ENCODE results near the gene CD9.
A peak's percentile ranks its signal among the peaks of the same experiment; 100 is the strongest.

Gene CD9

DNA sequence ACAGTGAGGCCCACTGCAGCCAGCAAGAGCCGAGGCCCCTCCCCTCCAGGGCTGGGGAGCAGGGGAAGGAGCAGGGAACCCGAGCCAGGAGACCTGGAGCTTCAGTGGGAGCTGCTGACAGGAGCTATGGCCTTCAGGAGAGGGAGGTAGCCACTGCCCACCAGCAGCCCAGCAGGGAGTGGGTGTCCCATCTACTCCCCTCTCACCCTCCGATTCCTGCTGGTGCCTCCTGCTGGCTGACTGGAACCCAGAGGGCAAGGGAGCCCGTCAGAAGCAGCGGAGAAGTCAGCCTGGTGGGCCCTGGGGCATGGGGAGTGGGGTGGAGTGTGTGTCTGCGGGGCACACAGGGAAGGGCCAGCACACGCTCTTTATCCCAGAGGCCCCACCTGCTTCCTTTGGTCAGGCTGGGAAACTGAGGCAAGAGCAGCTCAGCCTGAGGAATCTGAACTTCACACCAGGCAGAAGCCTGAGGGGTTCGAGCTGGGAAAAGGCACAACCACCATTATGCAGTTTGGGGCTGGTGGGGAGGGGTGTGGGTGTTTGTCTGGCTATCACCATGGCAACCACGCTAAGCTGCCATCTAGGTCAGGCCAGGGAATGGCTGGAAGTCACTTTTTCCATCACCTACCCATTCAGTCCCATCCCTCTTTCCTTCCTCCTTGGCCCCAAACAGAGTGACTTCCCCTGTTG, 73.5 kb downstream of the CD9 start:
- ATAC-seq = no peak; the same call in 2 of the 3 replicates
- TF ChIP-seq ARNTL (CRISPR knock-in tag; IDR thresholded peaks at IDR 0.05; ENCODE audit: borderline replicate concordance, low read depth) (no peak), ISL1 (CRISPR knock-in tag; IDR thresholded peaks at IDR 0.05) (no peak), BACH2 (CRISPR knock-in tag; IDR thresholded peaks at IDR 0.05; ENCODE audit: borderline replicate concordance) (no peak), ZC3H10 (CRISPR knock-in tag; IDR thresholded peaks at IDR 0.05) (no peak)

DNA sequence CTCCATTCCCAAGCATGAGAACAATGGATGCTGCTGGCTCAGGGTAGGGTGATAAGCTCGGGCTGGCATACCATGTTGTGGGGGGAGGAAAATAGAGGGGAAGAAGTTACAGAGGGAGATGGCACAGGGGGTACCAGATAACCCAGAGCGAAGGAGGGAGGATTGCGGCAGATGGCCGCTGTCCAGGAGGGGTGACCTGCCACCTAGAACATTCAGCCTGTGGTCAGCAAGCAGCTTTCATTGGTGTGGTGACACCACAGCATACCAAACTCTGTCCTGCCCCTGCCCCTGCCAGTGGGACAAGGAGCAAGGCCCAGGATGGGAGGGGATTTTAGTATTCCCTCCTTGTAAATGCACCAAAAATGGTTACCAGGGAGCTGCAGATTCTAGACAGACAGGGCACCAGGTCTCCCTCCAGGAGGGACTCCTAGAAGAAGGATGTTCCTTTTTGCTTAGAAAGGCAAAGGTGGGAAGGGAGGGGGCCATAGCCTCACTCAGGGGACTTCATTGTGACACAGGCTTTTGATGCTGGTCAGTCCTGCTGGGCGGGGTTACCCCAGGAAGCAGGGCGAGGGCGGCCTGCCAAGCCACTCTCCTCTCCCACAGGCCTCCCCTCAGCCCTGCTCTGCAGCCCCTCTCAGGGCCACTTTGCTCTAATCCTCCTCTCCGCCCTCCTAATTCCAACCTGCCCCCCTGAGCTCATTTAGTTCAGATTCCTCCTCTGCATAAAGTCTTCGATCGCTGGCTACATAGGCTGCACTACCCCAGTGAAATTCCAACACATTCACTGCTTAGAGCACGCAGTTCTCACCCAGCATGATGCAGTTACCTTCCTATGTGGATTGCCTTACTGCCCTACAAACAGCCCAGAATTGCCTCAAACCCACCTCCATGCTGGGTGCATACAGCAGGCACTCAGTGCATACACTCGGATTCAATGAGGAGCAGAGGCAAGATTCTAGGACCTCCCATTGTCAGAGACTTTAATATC, 74.3 kb downstream of the CD9 start:
- TF ChIP-seq, protein P1, sequence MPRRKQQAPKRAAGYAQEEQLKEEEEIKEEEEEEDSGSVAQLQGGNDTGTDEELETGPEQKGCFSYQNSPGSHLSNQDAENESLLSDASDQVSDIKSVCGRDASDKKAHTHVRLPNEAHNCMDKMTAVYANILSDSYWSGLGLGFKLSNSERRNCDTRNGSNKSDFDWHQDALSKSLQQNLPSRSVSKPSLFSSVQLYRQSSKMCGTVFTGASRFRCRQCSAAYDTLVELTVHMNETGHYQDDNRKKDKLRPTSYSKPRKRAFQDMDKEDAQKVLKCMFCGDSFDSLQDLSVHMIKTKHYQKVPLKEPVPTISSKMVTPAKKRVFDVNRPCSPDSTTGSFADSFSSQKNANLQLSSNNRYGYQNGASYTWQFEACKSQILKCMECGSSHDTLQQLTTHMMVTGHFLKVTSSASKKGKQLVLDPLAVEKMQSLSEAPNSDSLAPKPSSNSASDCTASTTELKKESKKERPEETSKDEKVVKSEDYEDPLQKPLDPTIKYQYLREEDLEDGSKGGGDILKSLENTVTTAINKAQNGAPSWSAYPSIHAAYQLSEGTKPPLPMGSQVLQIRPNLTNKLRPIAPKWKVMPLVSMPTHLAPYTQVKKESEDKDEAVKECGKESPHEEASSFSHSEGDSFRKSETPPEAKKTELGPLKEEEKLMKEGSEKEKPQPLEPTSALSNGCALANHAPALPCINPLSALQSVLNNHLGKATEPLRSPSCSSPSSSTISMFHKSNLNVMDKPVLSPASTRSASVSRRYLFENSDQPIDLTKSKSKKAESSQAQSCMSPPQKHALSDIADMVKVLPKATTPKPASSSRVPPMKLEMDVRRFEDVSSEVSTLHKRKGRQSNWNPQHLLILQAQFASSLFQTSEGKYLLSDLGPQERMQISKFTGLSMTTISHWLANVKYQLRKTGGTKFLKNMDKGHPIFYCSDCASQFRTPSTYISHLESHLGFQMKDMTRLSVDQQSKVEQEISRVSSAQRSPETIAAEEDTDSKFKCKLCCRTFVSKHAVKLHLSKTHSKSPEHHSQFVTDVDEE (CRISPR knock-in tag; IDR thresholded peaks at IDR 0.05) = no peak
- TF ChIP-seq ESRRG (CRISPR knock-in tag; IDR thresholded peaks at IDR 0.05) (no peak), RARB (CRISPR knock-in tag; IDR thresholded peaks at IDR 0.05) (no peak), ZNF565 (CRISPR knock-in tag; conservative IDR thresholded peaks at IDR 0.05; ENCODE audit: low read depth) (no peak)
- TF ChIP-seq, protein P2, sequence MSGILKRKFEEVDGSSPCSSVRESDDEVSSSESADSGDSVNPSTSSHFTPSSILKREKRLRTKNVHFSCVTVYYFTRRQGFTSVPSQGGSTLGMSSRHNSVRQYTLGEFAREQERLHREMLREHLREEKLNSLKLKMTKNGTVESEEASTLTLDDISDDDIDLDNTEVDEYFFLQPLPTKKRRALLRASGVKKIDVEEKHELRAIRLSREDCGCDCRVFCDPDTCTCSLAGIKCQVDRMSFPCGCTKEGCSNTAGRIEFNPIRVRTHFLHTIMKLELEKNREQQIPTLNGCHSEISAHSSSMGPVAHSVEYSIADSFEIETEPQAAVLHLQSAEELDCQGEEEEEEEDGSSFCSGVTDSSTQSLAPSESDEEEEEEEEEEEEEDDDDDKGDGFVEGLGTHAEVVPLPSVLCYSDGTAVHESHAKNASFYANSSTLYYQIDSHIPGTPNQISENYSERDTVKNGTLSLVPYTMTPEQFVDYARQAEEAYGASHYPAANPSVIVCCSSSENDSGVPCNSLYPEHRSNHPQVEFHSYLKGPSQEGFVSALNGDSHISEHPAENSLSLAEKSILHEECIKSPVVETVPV (CRISPR knock-in tag; IDR thresholded peaks at IDR 0.05) = no peak
- TF ChIP-seq, protein P3, sequence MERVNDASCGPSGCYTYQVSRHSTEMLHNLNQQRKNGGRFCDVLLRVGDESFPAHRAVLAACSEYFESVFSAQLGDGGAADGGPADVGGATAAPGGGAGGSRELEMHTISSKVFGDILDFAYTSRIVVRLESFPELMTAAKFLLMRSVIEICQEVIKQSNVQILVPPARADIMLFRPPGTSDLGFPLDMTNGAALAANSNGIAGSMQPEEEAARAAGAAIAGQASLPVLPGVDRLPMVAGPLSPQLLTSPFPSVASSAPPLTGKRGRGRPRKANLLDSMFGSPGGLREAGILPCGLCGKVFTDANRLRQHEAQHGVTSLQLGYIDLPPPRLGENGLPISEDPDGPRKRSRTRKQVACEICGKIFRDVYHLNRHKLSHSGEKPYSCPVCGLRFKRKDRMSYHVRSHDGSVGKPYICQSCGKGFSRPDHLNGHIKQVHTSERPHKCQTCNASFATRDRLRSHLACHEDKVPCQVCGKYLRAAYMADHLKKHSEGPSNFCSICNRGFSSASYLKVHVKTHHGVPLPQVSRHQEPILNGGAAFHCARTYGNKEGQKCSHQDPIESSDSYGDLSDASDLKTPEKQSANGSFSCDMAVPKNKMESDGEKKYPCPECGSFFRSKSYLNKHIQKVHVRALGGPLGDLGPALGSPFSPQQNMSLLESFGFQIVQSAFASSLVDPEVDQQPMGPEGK (CRISPR knock-in tag; IDR thresholded peaks at IDR 0.05; ENCODE audit: borderline replicate concordance) = no peak

DNA sequence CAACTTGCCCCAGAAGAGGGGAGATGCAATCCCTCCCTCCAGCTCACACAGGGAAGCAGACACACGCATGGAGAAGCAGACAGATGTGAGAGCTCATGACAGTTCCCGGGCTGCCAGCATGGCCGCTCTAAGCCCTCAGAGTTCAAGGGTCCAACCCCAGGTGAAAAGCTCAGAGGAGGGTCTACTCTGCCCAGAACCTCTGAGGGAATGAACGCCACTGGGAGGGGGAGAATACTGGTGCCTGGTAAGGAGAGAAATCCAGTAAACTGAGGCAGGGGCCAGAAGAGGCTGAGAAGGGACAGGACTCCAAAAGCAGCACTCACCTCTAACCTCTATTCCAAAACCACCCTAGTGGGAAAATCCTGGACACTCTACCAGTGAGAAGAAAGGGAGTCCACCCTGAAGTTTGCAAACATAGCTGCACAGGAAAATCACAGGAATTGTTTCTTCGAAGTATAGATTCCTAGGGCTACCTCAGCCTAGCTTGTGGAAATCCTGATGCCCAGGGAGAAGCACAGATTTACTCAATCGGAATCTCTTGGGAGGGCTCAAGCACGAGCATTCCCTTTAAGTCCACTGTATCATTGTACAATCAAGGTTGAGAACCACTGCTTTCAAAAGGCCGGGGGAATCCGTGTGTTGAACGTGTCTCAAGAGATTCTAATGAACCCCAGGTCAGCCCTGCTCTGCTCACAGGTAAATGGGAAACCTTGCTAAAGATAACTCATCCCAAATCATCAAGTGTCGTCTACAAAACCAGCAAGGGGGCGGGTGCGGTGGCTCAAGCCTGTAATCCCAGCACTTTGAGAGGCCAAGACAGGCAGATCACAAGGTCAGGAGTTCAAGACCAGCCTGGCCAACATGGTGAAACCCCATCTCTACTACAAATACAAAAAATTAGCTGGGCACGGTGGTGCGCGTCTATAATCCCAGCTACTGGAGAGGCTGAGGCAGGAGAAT, 76.0 kb downstream of the CD9 start:
- ATAC-seq = no peak
- no peak for TF ChIP-seq TOX (CRISPR knock-in tag; IDR thresholded peaks at IDR 0.05; ENCODE audit: borderline replicate concordance)
- no peak for TF ChIP-seq ZFP3 (CRISPR knock-in tag; IDR thresholded peaks at IDR 0.05)

More for the DNA sequence above, 74.3 kb downstream of the CD9 start:
- ATAC-seq = no peak

DNA sequence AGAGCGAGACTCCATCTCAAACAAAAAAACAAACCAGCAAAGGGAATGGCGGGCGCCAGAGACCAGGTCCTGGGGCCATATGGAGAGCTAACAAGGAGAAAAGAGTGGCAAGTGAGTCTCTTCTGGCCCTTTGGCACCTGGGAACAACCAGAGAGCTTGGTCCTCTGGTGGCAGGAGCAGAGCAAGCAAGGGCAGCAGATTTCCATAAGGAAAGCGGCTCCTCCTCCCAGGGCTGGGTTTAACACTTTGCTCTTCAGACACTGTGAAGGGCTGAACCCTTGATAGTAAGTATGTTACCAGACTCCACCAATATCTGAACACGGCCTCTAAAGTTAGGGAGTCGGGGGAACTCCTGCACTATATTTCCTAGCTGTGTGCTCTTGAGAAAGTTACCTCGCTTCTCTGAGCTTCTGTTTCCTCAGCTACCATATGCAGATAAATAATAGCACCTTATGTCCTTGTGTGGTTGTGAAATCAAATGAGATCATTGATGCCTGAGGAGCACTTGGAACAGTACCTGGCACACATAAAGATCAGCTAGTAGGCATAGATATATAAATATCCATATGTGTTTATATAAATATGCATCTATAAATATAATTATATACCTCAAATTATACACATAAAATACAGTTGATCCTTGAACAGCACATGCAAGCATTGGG, 76.9 kb downstream of the CD9 start:
- no peak for TF ChIP-seq OSR1 (CRISPR knock-in tag; IDR thresholded peaks at IDR 0.05)
- ATAC-seq = peak; percentile 7; the same call in 1 of the 3 replicates

DNA sequence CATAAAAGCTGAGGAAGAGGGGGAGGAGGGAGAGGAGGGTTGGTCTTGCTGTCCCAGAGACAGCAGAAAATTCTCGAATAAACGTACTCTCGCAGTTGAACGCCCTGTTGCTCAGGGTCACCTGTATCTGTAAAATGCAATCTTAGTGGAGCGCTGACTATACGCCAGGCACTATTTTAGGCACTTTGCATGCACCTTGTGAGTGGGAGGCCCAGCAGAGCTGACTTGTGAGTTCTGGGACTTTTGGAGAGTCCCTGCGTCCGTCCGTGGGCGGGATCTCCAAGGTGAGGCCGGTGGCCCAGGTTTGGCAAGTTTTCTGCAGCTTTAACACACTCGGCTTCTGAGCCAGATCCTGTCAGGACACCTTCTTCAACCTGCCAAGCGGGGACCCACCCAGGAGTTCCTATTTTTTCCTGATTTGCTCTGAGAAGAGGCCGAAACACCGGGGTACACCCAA, 77.8 kb downstream of the CD9 start:
- no peak for ATAC-seq
- TF ChIP-seq ZFP30 (CRISPR knock-in tag; IDR thresholded peaks at IDR 0.05) (no peak), GLIS3 (CRISPR knock-in tag; IDR thresholded peaks at IDR 0.05) (no peak), ZNF8 (CRISPR knock-in tag; IDR thresholded peaks at IDR 0.05) (no peak), BACH2 (CRISPR knock-in tag; IDR thresholded peaks at IDR 0.05; ENCODE audit: borderline replicate concordance) (no peak), ZC3H10 (CRISPR knock-in tag; IDR thresholded peaks at IDR 0.05) (no peak), ZNF70 (CRISPR knock-in tag; IDR thresholded peaks at IDR 0.05) (no peak), RARB (CRISPR knock-in tag; IDR thresholded peaks at IDR 0.05) (no peak), OSR1 (CRISPR knock-in tag; IDR thresholded peaks at IDR 0.05) (no peak), PPARA (CRISPR knock-in tag; IDR thresholded peaks at IDR 0.05; ENCODE audit: borderline replicate concordance) (no peak), CSDC2 (CRISPR knock-in tag; IDR thresholded peaks at IDR 0.05) (no peak)
- TF ChIP-seq, protein P3 (CRISPR knock-in tag; IDR thresholded peaks at IDR 0.05; ENCODE audit: borderline replicate concordance) = no peak
- TF ChIP-seq, protein P1 (CRISPR knock-in tag; IDR thresholded peaks at IDR 0.05) = no peak

Measured in SK-N-SH treated with all-trans-retinoic acid at 6 μM for 48 hours (cell line).